HG02763 (cell line): ENCODE data around the gene FARSB.
"Not testable (repeated sequence)": the region's sequence is repeated elsewhere in the genome, so short reads cannot be mapped to it uniquely, and the experiment has no call there.

Experiments used
- ATAC-seq: cut with Tn5 transposase; IDR thresholded peaks from one replicate; pipeline ENCODE4 v1.9.1; 2021; ENCODE audit warnings: mild to moderate bottlenecking, moderate library complexity; ENCODE audit not compliant: unreplicated experiment

The FARSB gene

DNA sequence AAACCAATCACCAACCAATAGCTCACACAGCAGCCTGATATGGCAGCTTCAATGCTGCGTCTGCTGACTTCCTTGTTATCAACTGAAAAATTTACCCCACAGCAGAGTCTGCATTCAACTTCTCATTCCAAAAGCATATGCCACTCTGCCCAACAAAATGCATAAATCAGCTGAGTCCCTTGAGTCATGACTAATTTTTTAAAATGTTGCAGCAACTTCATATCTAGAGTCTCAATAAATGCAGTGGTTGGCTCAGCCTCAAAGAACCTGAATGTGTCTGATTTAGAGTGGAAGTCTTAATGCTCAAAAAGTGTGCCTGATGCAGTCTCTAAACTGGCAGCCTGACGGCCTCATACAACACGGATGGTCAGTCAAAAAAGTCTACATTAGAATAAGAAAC lies 46.5 kb downstream of the FARSB start:
- no peak for ATAC-seq

DNA sequence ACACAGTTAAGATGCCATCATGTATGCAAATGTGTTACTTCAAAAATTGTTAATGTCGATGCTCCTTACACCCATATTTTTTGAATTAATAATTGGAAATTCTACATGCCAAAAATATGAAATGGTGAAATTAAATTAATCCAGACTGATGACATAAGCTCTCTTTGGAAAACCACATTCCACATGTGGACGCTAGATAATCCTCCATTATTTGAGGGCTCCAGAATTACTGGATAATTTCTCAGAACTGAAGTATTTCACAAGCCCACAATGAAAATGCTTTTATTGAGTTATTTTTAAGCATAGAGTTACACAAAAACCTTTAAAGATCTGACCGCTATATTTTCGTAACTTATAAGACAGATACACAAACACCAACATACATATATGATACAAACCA lies 47.8 kb downstream of the FARSB start:
- no peak for ATAC-seq

GRCh38 chr2:222606306-222606705 lies 49.6 kb downstream of the FARSB start:
- no peak for ATAC-seq

- no peak for ATAC-seq
These were observed 51.0 kb downstream of the FARSB start for GRCh38 chr2:222604749-222605515.

DNA sequence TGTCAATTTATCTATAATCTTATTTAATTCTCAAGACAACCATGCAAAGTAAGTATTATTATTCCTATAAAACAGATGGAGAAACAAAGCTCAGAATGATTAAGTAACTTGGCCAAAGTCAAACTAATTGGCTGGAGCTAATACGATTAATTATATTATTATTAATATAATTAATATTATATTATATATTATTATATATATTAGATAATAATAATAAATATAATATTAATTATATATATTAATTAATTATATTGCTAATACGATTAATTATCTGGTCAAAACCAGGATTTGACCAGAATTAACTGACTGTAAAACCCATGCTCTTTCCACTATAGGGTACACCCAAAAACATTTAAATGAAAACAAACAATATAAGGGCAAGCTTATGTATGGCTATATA lies 52.4 kb downstream of the FARSB start:
- no peak for ATAC-seq

- no peak for ATAC-seq
These were observed 57.3 kb downstream of the FARSB start for GRCh38 chr2:222598611-222599010.

DNA sequence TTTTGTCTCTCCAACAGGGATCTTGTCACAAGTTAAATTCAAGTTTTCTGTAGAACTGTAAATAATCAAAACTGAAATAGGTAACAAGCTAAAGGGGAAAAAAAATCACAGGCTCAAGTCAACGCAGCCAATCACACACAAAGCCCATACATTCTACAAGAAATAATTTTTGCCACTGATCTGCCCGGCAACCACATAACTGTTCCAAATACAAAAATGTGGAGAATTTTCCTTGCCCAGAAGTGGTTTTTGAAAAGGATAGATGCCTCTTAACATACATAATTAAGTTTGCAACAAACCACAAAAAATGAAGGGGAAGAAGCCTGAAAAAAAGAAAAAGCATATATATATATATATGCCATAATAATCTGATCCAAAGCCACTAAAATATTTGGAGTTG lies 60.3 kb downstream of the FARSB start:
- ATAC-seq, result no peak

GRCh38 chr2:222594679-222595078 lies 61.2 kb downstream of the FARSB start:
- ATAC-seq, result no peak

- ATAC-seq, result no peak
These were observed 63.7 kb downstream of the FARSB start for GRCh38 chr2:222592176-222592575.

DNA sequence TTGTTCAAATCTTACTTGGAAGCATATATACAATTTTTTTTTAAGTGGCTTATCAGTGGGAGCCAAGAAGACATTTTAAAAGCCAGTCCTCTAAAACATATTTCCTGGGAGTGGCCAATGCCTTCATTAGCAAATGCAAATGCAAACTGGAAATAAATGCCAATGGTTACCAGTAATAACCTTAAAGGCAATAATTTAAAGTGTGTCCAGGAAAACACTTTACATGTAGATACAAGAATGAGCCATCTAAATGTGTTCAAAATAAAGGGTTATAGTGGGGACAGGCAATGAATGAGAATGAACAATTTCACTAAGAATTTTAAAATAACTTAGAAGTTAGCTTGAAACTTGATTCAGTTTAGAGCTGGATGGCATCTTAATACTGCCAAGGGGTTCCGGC lies 64.2 kb downstream of the FARSB start:
- ATAC-seq, result no peak

DNA sequence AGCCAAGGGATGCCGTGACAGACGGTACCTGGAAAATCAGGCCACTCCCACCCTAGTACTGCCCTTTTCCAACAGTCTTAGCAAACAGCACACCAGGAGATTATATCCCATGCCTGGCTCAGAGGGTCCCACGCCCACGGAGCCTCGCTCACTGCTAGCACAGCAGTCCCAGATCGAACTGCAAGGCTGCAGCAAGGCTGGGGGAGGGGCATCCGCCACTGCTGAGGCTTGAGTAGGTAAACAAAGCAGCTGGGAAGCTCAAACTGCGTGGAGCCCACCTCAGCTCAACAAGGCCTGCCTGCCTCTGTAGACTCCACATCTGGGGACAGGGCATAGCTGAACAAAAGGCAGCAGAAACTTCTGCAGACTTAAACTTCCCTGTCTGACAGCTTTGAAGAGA lies 71.3 kb downstream of the FARSB start:
- not testable (repeated sequence) for ATAC-seq

GRCh38 chr2:222582928-222583327 lies 73.0 kb downstream of the FARSB start:
- no peak for ATAC-seq

DNA sequence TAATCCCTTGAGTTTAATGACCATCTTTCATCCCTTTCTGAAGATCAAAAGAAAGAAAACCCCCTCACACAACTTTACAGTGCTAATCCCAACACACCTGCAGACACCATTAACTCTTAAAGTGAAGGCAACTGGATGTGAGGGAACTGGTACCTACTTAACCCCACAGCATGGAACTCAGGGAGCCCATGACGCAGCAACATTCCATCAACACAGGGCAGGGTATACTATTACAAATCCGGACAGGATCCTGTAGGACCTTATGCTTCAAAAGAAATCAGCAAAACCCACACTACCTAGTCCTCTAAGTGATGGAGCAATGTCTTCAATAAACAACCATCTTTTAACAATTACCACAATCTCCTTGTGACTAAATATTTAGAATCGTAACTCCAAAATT lies 78.6 kb downstream of the FARSB start:
- no peak for ATAC-seq

- no peak for ATAC-seq
These were observed 79.5 kb downstream of the FARSB start for GRCh38 chr2:222576171-222577081.

GRCh38 chr2:222575618-222576017 lies 80.3 kb downstream of the FARSB start:
- no peak for ATAC-seq

GRCh38 chr2:222572751-222573174 lies 83.1 kb downstream of the FARSB start:
- ATAC-seq, result no peak

DNA sequence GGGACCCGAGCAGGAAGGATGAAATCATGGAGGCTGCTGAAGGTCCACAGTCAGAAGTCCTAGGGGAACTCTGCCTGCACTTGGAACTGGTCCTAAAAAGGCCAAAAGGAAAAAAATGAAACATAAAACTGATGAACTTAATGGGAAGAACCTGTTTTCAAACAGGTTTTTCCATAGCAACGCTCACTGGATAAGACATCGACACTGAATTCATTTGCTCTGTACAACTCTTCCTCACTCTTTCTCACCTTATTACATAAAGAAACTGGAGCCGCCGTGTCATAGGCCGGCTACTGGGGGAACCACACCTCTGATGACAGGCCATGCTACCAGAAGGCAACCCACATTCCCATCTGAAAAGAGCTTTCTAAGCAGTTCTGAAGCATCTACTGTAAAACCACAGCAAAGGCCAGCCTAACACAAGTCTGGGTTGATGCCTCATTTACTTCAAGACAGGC lies 83.6 kb downstream of the FARSB start:
- ATAC-seq, result no peak

DNA sequence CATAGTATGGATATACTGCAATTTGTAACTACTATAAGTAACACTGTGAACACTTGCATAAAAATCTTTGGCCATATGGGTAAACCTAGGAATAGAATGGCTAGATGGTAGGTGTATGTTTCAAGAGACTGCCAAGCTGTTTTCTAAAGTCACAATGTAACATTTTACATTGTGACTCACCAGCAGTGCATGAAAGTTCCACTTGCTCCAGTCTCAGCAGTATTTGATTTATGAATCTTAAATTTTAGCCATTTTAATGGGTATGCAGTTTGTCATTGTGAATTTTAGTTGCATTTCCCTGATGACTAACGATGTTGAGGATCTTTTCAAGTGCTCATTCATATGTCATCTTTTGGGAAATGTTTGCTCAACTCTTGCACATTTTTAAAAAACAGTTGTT lies 86.1 kb downstream of the FARSB start:
- ATAC-seq, result no peak

DNA sequence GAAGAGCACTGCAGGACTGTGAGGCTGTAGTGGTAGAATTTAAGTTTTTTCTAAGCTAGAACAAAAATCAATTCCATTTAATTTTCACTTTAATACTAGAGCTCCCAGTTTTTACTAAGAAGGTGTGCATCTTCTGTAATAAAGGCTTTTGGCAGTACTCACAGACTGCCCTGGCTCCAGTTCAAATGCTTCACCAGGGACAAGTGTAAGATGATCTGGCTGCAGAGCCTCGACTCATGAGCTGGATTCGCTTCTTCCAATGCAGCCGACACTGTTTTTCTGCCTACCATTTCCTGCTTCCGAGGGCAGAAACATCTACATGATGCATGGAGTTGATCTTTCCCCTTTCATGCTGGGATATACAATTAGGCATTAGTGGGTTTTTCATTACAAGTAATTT lies 87.0 kb downstream of the FARSB start:
- no peak for ATAC-seq

GRCh38 chr2:222566229-222566628 lies 89.7 kb downstream of the FARSB start:
- no peak for ATAC-seq

DNA sequence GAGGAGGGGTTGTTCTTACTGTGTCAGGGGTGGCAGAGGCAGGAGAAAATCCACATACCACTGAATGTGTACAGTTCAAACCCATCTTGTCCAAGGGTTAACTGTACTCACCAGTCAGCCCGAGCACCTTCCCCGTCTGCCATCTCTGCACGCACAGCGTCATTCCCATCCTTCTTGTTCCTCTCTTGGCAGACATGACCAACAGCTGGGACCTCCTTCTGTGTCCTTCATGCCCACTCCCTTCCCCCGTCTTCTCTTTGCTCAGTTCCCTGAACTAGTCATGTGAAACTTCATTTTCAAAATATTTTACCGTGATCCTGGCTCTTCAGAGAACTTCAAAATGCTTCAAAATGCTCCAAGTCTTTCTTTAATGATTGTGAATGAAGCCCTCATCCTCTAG lies 92.0 kb downstream of the FARSB start:
- no peak for ATAC-seq

- no peak for ATAC-seq
These were observed 92.7 kb downstream of the FARSB start for GRCh38 chr2:222563106-222563718.
